Measurements from ENCODE around the gene TBX5.

The TBX5 gene

GRCh38 chr12:114404926-114405518 lies 922 bp downstream of the TBX5 start:
- no peak for DNase-seq

- DNase-seq, result no peak
Measured at GRCh38 chr12:114404083-114404925, 1.6 kb downstream of the TBX5 start.

GRCh38 chr12:114403690-114404066 lies 2.3 kb downstream of the TBX5 start:
- no peak for DNase-seq

GRCh38 chr12:114403011-114403689 lies 2.8 kb downstream of the TBX5 start:
- DNase-seq, result no peak

- DNase-seq, result no peak
Measured at GRCh38 chr12:114402084-114402717, 3.7 kb downstream of the TBX5 start.

GRCh38 chr12:114401328-114402083 lies 4.4 kb downstream of the TBX5 start:
- no peak for DNase-seq

- DNase-seq, result no peak
Measured at GRCh38 chr12:114400925-114401324, 5.0 kb downstream of the TBX5 start.

- DNase-seq, result no peak
Measured at GRCh38 chr12:114400361-114400811, 5.6 kb downstream of the TBX5 start.

- no peak for DNase-seq
Measured at GRCh38 chr12:114399664-114400211, 6.2 kb downstream of the TBX5 start.

GRCh38 chr12:114397978-114398881 lies 7.7 kb downstream of the TBX5 start:
- no peak for DNase-seq

GRCh38 chr12:114396869-114397719 lies 8.8 kb downstream of the TBX5 start:
- no peak for DNase-seq

GRCh38 chr12:114396153-114396868 lies 9.6 kb downstream of the TBX5 start:
- DNase-seq, result no peak

GRCh38 chr12:114395755-114396152 lies 10.2 kb downstream of the TBX5 start:
- no peak for DNase-seq

- DNase-seq, result no peak
Measured at GRCh38 chr12:114395233-114395632, 10.7 kb downstream of the TBX5 start.

GRCh38 chr12:114393569-114393968 lies 12.4 kb downstream of the TBX5 start:
- DNase-seq, result no peak

GRCh38 chr12:114392909-114393308 lies 13.0 kb downstream of the TBX5 start:
- no peak for DNase-seq

- no peak for DNase-seq
Measured at GRCh38 chr12:114391088-114391487, 14.9 kb downstream of the TBX5 start.

GRCh38 chr12:114384739-114385138 lies 21.2 kb downstream of the TBX5 start:
- DNase-seq, result no peak

- no peak for DNase-seq
Measured at GRCh38 chr12:114381177-114381576, 24.8 kb downstream of the TBX5 start.

Measured in suppressor macrophage (primary cell).